Mucosa of stomach (tissue), 1 donor: Measurements from ENCODE around the gene GUK1.

Experiments used
- H3K27me3 ChIP-seq: one replicate; pipeline ENCODE4 v1.7.0; 2013; ENCODE audit warnings: mild to moderate bottlenecking, low read length; ENCODE audit not compliant: control insufficient read depth, insufficient read depth
- H3K36me3 ChIP-seq: one replicate; pipeline ENCODE4 v1.7.0; 2013; ENCODE audit warnings: low read length; ENCODE audit not compliant: control insufficient read depth, insufficient read depth
- H3K4me1 ChIP-seq: one replicate; pipeline ENCODE4 v1.7.0; 2013; ENCODE audit warnings: mild to moderate bottlenecking, low read length; ENCODE audit not compliant: control insufficient read depth, insufficient read depth
- H3K4me3 ChIP-seq: one replicate; pipeline ENCODE4 v1.7.0; 2013; ENCODE audit warnings: low read length
- H3K9ac ChIP-seq: one replicate; pipeline ENCODE4 v1.7.0; 2013; ENCODE audit warnings: mild to moderate bottlenecking, low read length, moderate library complexity
- H3K9me3 ChIP-seq: one replicate; pipeline ENCODE4 v1.7.0; 2013; ENCODE audit warnings: mild to moderate bottlenecking, low read length, moderate library complexity; ENCODE audit not compliant: control insufficient read depth
- donor health status: Pancreatic carcinoma.

Gene GUK1

GRCh38 chr1:228098323-228098931, 41.7 kb upstream of the GUK1 start:
- Histone ChIP-seq H3K4me3 (no peak overlapping the region), H3K36me3 (peaks cover 12% of the 10 kb centered on the region), H3K9me3 (no peaks in the 10 kb centered on the region), H3K4me1 (peaks cover 22% of the 10 kb centered on the region), H3K27me3 (no peaks in the 10 kb centered on the region), H3K9ac (no peak overlapping the region)

- Histone ChIP-seq H3K36me3 (peaks cover 12% of the 10 kb centered on the region), H3K9me3 (no peaks in the 10 kb centered on the region), H3K4me3 (no peak overlapping the region), H3K4me1 (peaks cover 30% of the 10 kb centered on the region), H3K9ac (no peak overlapping the region), H3K27me3 (no peaks in the 10 kb centered on the region)
Measured at GRCh38 chr1:228099331-228099732, 40.7 kb upstream of the GUK1 start.

GRCh38 chr1:228100822-228101613, 39.1 kb upstream of the GUK1 start:
- Histone ChIP-seq H3K4me1 (peaks cover 22% of the 10 kb centered on the region), H3K36me3 (peaks cover 16% of the 10 kb centered on the region), H3K9me3 (no peaks in the 10 kb centered on the region), H3K9ac (no peak overlapping the region), H3K27me3 (no peaks in the 10 kb centered on the region), H3K4me3 (no peak overlapping the region)

- Histone ChIP-seq H3K9ac (no peak overlapping the region), H3K36me3 (peaks cover 20% of the 10 kb centered on the region), H3K27me3 (no peaks in the 10 kb centered on the region), H3K9me3 (no peaks in the 10 kb centered on the region), H3K4me3 (no peak overlapping the region), H3K4me1 (peaks cover 22% of the 10 kb centered on the region)
Measured at GRCh38 chr1:228101614-228101993, 38.5 kb upstream of the GUK1 start.

GRCh38 chr1:228101994-228102790, 37.9 kb upstream of the GUK1 start:
- Histone ChIP-seq H3K9ac (peak overlapping the region; percentile 50), H3K27me3 (no peaks in the 10 kb centered on the region), H3K36me3 (peaks cover 22% of the 10 kb centered on the region), H3K4me3 (no peak overlapping the region), H3K4me1 (peaks cover 22% of the 10 kb centered on the region), H3K9me3 (no peaks in the 10 kb centered on the region)

GRCh38 chr1:228102791-228103620, 37.1 kb upstream of the GUK1 start, which contains the start of gene C1orf35:
Gene C1orf35, minus strand, starts transcription at chr1:228103325. Its CDS starts 98 bp downstream, at chr1:228103227.
- no peaks in the 10 kb centered on the region for H3K27me3 ChIP-seq
- H3K9ac ChIP-seq, result peak within 1 kb of the TSS; percentile 74
- H3K4me3 ChIP-seq, result peak within 1 kb of the TSS; percentile 70
- H3K9me3 ChIP-seq, result no peaks in the 10 kb centered on the region
- peaks cover 23% of the 10 kb centered on the region for H3K4me1 ChIP-seq
- peaks cover 17% of the 10 kb centered on the region for H3K36me3 ChIP-seq

GRCh38 chr1:228104526-228105269, 35.4 kb upstream of the GUK1 start:
- H3K27me3 ChIP-seq, result no peaks in the 10 kb centered on the region
- H3K4me3 ChIP-seq, result no peak overlapping the region
- peaks cover 34% of the 10 kb centered on the region for H3K4me1 ChIP-seq
- H3K36me3 ChIP-seq, result peaks cover 10% of the 10 kb centered on the region
- H3K9me3 ChIP-seq, result no peaks in the 10 kb centered on the region
- H3K9ac ChIP-seq, result no peak overlapping the region

- H3K4me1 ChIP-seq, result peaks cover 42% of the 10 kb centered on the region
- no peaks in the 10 kb centered on the region for H3K9me3 ChIP-seq
- no peak overlapping the region for H3K4me3 ChIP-seq
- no peak overlapping the region for H3K9ac ChIP-seq
- H3K36me3 ChIP-seq, result peaks cover 10% of the 10 kb centered on the region
- H3K27me3 ChIP-seq, result no peaks in the 10 kb centered on the region
Measured at GRCh38 chr1:228105270-228105995, 34.6 kb upstream of the GUK1 start.

GRCh38 chr1:228105996-228106799, 33.9 kb upstream of the GUK1 start:
- no peak overlapping the region for H3K9ac ChIP-seq
- H3K4me1 ChIP-seq, result peaks cover 43% of the 10 kb centered on the region
- H3K9me3 ChIP-seq, result no peaks in the 10 kb centered on the region
- peaks cover 10% of the 10 kb centered on the region for H3K36me3 ChIP-seq
- H3K4me3 ChIP-seq, result no peak overlapping the region
- no peaks in the 10 kb centered on the region for H3K27me3 ChIP-seq

- Histone ChIP-seq H3K4me1 (peaks cover 38% of the 10 kb centered on the region), H3K9me3 (no peaks in the 10 kb centered on the region), H3K27me3 (no peaks in the 10 kb centered on the region), H3K36me3 (peaks cover 10% of the 10 kb centered on the region), H3K9ac (no peak overlapping the region), H3K4me3 (no peak overlapping the region)
Measured at GRCh38 chr1:228106800-228107054, 33.4 kb upstream of the GUK1 start.
